IMR-90 (cell line): ENCODE results near the gene VPS54. TPM values are rescaled to one million over a fixed set of nuclear protein-coding genes. Genes with fewer than 3 reads are reported as not detected.
"Not testable (repeated sequence)": the region's sequence is repeated elsewhere in the genome, so short reads cannot be mapped to it uniquely, and the experiment has no call there.

Source experiments
- ATAC-seq: fragments of 200-7000 bp; cut with Tn5 transposase; 2 replicates; pipeline ENCODE4 v1.9.1; 2020; ENCODE audit warnings: low read depth, mild to moderate bottlenecking, moderate library complexity
- BruUV-seq: library from RNA; stranded (reverse); fragments of 400-500 nt; replicated peaks from 2 replicates; lab custom pipeline; 2021; lab: Mats Ljungman, UMichigan
- CTCF ChIA-PET: fragments of 300-600 bp; formaldehyde crosslinking; extraction: SDS; loops from one replicate; lab custom pipeline; 2021; ENCODE audit warnings: antibody characterized with exemption; lab: Yijun Ruan, JAX
- POLR2A ChIA-PET: fragments of 300-600 bp; sonication (Branson Sonifier 250); formaldehyde crosslinking; loops from one replicate; lab custom pipeline; 2022; ENCODE audit warnings: antibody characterized with exemption; ENCODE audit not compliant: unreplicated experiment; lab: Charles Lee
- DNase-seq: peaks from one replicate; pipeline ENCODE4 v3.0.0; 2013
- H2AFZ ChIP-seq: replicated peaks from 2 replicates; pipeline ENCODE3; 2013; ENCODE audit warnings: low read length, mild to moderate bottlenecking; ENCODE audit not compliant: poor library complexity
- H2AK5ac ChIP-seq: 2 replicates; pipeline ENCODE4 v1.6.1; 2013; ENCODE audit warnings: low read depth, low read length, inconsistent platforms
- H2AK9ac ChIP-seq: replicated peaks from 2 replicates; pipeline ENCODE3; 2013; ENCODE audit warnings: mild to moderate bottlenecking, low read depth, low read length, moderate library complexity; ENCODE audit not compliant: poor library complexity
- H2BK120ac ChIP-seq: 2 replicates; pipeline ENCODE4 v1.6.1; 2013; ENCODE audit warnings: low read depth, low read length, inconsistent platforms
- H2BK15ac ChIP-seq: 3 replicates; pipeline ENCODE4 v1.6.1; 2013; ENCODE audit warnings: low read depth, low read length, inconsistent platforms
- H2BK20ac ChIP-seq: 2 replicates; pipeline ENCODE4 v1.6.1; 2013; ENCODE audit warnings: low read depth, mild to moderate bottlenecking, inconsistent platforms, low read length, moderate library complexity
- H2BK5ac ChIP-seq: 2 replicates; pipeline ENCODE4 v1.6.1; 2013; ENCODE audit warnings: mild to moderate bottlenecking, low read depth, low read length, inconsistent platforms; ENCODE audit not compliant: poor library complexity, severe bottlenecking
- H3K14ac ChIP-seq: replicated peaks from 2 replicates; pipeline ENCODE4 v1.6.1; 2013; ENCODE audit warnings: low read depth, low read length, inconsistent platforms
- H3K18ac ChIP-seq: 2 replicates; pipeline ENCODE4 v1.6.1; 2013; ENCODE audit warnings: low read depth, low read length, control low read depth
- H3K23ac ChIP-seq: 2 replicates; pipeline ENCODE4 v1.6.1; 2013; ENCODE audit warnings: low read depth, low read length, inconsistent platforms
- H3K27ac ChIP-seq: 2 replicates; pipeline ENCODE4 v1.5.1; 2013; ENCODE audit warnings: mild to moderate bottlenecking, control low read depth, low read length; ENCODE audit not compliant: insufficient read depth
- H3K27me3 ChIP-seq: 2 replicates; pipeline ENCODE4 v1.6.1; 2013; ENCODE audit warnings: low read length; ENCODE audit not compliant: control insufficient read depth, insufficient read depth
- H3K36me3 ChIP-seq: 2 replicates; pipeline ENCODE4 v1.6.1; 2013; ENCODE audit warnings: low read length, mixed read lengths; ENCODE audit not compliant: control insufficient read depth, insufficient read depth
- H3K4ac ChIP-seq: 2 replicates; pipeline ENCODE4 v1.6.1; 2013; ENCODE audit warnings: low read depth, low read length, inconsistent platforms
- H3K4me1 ChIP-seq: 2 replicates; pipeline ENCODE4 v1.6.1; 2013; ENCODE audit warnings: low read length, mixed read lengths; ENCODE audit not compliant: control insufficient read depth, insufficient read depth
- H3K4me2 ChIP-seq: 2 replicates; pipeline ENCODE4 v1.6.1; 2013; ENCODE audit warnings: low read depth, mild to moderate bottlenecking, control low read depth, low read length, moderate library complexity
- H3K4me3 ChIP-seq: 2 replicates; pipeline ENCODE4 v1.5.1; 2013; ENCODE audit warnings: low read depth, mild to moderate bottlenecking, control low read depth, low read length, moderate library complexity; ENCODE audit not compliant: insufficient read depth
- H3K56ac ChIP-seq: 2 replicates; pipeline ENCODE4 v1.6.1; 2013; ENCODE audit warnings: low read length, inconsistent platforms; ENCODE audit not compliant: insufficient read depth; ENCODE audit errors: extremely low read depth
- H3K79me1 ChIP-seq, 2 experiments: 2 replicates each; pipeline ENCODE4 v1.6.1; 2013; ENCODE audit warnings: low read length in 2 of 2, inconsistent platforms in 1 of 2, low read depth in 1 of 2
- H3K9ac ChIP-seq: 2 replicates; pipeline ENCODE4 v1.6.1; 2013; ENCODE audit warnings: low read depth, low read length, control low read depth
- H3K9me1 ChIP-seq: 2 replicates; pipeline ENCODE4 v1.6.1; 2013; ENCODE audit warnings: low read length, inconsistent platforms; ENCODE audit not compliant: insufficient read depth
- H3K9me3 ChIP-seq: 2 replicates; pipeline ENCODE4 v1.6.1; 2013; ENCODE audit warnings: low read length; ENCODE audit not compliant: control insufficient read depth, insufficient read depth
- H4K20me1 ChIP-seq: 2 replicates; pipeline ENCODE4 v1.6.1; 2013; ENCODE audit warnings: low read length, inconsistent platforms; ENCODE audit not compliant: insufficient read depth
- H4K5ac ChIP-seq: 2 replicates; pipeline ENCODE4 v1.6.1; 2013; ENCODE audit warnings: mild to moderate bottlenecking, low read depth, low read length, control low read depth
- H4K8ac ChIP-seq, 2 experiments: 2 replicates each; pipeline ENCODE4 v1.6.1; 2013; ENCODE audit warnings: low read depth in 2 of 2, low read length in 2 of 2, control low read depth in 1 of 2, inconsistent platforms in 1 of 2
- H4K91ac ChIP-seq: 2 replicates; pipeline ENCODE4 v1.6.1; 2013; ENCODE audit warnings: low read depth, low read length, inconsistent platforms; ENCODE audit not compliant: insufficient read depth
- BHLHE40 ChIP-seq: fragments of 150-350 bp; IDR thresholded peaks from 2 replicates; pipeline ENCODE4 v1.6.1; 2016; ENCODE audit warnings: mild to moderate bottlenecking, low read depth, low read length
- MAFK ChIP-seq: IDR thresholded peaks from 2 replicates; pipeline ENCODE4 v1.6.1; 2012; ENCODE audit warnings: low read depth, low read length, improper control_type of control experiment
- MAZ ChIP-seq: IDR thresholded peaks from 2 replicates; pipeline ENCODE4 v1.6.1; 2012; ENCODE audit warnings: low read depth, mild to moderate bottlenecking, low read length, improper control_type of control experiment, moderate library complexity, borderline replicate concordance
- WGBS, 2 experiments: methylation state at CpG; one replicate each; pipeline versions ENCODE4 v1.1.5 to v1.1.7; 2013; ENCODE audit warnings: missing lambda C conversion rate in 2 of 2; ENCODE audit not compliant: insufficient read length in 1 of 2; ENCODE audit errors: extremely low coverage in 2 of 2; 5-methylcytosine and 5-hydroxymethylcytosine counted together
- dilution Hi-C: fragments of 300-500 bp; cut with HindIII; formaldehyde crosslinking; loops from one replicate; pipeline ENCODE4 v1.14.3; 2018; ENCODE audit warnings: low sequenced_read_pairs; ENCODE audit not compliant: unreplicated experiment
- in situ Hi-C: fragments of 300-500 bp; cut with MboI; formaldehyde crosslinking; loops from 3 replicates; pipeline ENCODE4 v1.14.3; 2019; ENCODE audit warnings: low sequenced_read_pairs, inconsistent platforms, mixed read lengths
- intact Hi-C: fragments of 100-400 bp; cut with micrococcal nuclease; formaldehyde crosslinking; loops from 2 replicates; pipeline ENCODE4 v1.10.0; 2022
- polyA plus RNA-seq, 3 experiments: library from polyadenylated mRNA; depleted of rRNA; stranded (reverse); fragments of >200 nt; gene quantifications; 2 replicates each; pipeline ENCODE4 v1.2.3, GENCODE V29; 2012; ENCODE audit warnings: low replicate concordance in 1 of 3
- total RNA-seq: library from RNA; depleted of rRNA; stranded (reverse); fragments of >200 nt; gene quantifications from 2 replicates; pipeline ENCODE4 v1.2.3, GENCODE V29; 2012

The VPS54 gene
- total and polyA plus RNA-seq, 2 of the 4 experiments (the other 2 are of a cell fraction) = 7.1 to 18.1 TPM

GRCh38 chr2:63849381-63850203 lies 169.6 kb downstream of the VPS54 start:
- WGBS, 2 experiments = no CpG with 5 or more reads among the region's 7 CpGs
- peak overlapping the region; percentile 46 for H2BK5ac ChIP-seq
- DNase-seq = no peak
- TF ChIP-seq BHLHE40 (no peak), MAZ (no peak), MAFK (no peak)
- peak overlapping the region in 1 of 2 experiments; percentile 41; a peak in 1 of 4 replicates for H4K8ac ChIP-seq
- peak overlapping the region; percentile 26; the same call in 1 of the 2 replicates for H3K27ac ChIP-seq
- peak overlapping the region; percentile 21 for H2BK120ac ChIP-seq
- in situ Hi-C loops (loop anchor here (10.0 kb wide), 2 partner anchors 155 to 245 kb away; no protein-coding TSS in a partner anchor), dilution Hi-C loops (loop anchor here (25.0 kb wide), 1 partner anchor 162 kb away; no protein-coding TSS in a partner anchor), intact Hi-C loops (no loop called here)
- no peak overlapping the region for H3K4me3 ChIP-seq
- H3K23ac ChIP-seq = peak overlapping the region; percentile 86
- peaks cover 14% of the 10 kb centered on the region for H3K4me1 ChIP-seq
- H3K56ac ChIP-seq = no peak overlapping the region
- peak overlapping the region; percentile 7; the same call in 1 of the 2 replicates for H3K18ac ChIP-seq
- peak overlapping the region; percentile 46; the same call in 1 of the 2 replicates for H3K4ac ChIP-seq
- peak; percentile 81 for ATAC-seq
- peaks cover 16 to 59% of the 10 kb centered on the region in 2 experiments for H3K79me1 ChIP-seq
- H3K36me3 ChIP-seq = no peaks in the 10 kb centered on the region
- no peak overlapping the region for H2AK9ac ChIP-seq
- H3K14ac ChIP-seq = peak overlapping the region; percentile 14; the same call in 1 of the 2 replicates
- peak overlapping the region; percentile 2; the same call in 1 of the 2 replicates for H2BK20ac ChIP-seq
- no peak overlapping the region for H2AFZ ChIP-seq
- no peaks in the 10 kb centered on the region for H3K9me3 ChIP-seq
- H4K91ac ChIP-seq = peak overlapping the region; percentile 3; the same call in 1 of the 2 replicates
- peak overlapping the region; percentile 29 for H3K9ac ChIP-seq
- H3K4me2 ChIP-seq = peak overlapping the region; percentile 71
- ChIA-PET POLR2A (no interaction called here), CTCF (interaction anchor here (0.8 kb wide), 1 partner anchor 183 kb away, joined by 3 read pairs; no protein-coding TSS in a partner anchor)
- H4K20me1 ChIP-seq = peaks cover 36% of the 10 kb centered on the region; the same call in 1 of the 2 replicates
- H4K5ac ChIP-seq = no peak overlapping the region
- H3K27me3 ChIP-seq = no peaks in the 10 kb centered on the region
- no peak overlapping the region for H2AK5ac ChIP-seq
- no TSS peak for BruUV-seq
- H2BK15ac ChIP-seq = no peak overlapping the region
- no peaks in the 10 kb centered on the region; the same call in 1 of the 2 replicates for H3K9me1 ChIP-seq

- H3K4me2 ChIP-seq, H3K14ac ChIP-seq, H4K5ac ChIP-seq, H2BK15ac ChIP-seq, H2BK20ac ChIP-seq, H3K9me3 ChIP-seq, H2BK120ac ChIP-seq, H3K18ac ChIP-seq, H4K8ac ChIP-seq, H3K56ac ChIP-seq, H3K4ac ChIP-seq, H3K4me1 ChIP-seq, POLR2A ChIA-PET, H3K36me3 ChIP-seq, intact Hi-C loops, H4K91ac ChIP-seq, BruUV-seq, ATAC-seq, H3K23ac ChIP-seq, H3K27me3 ChIP-seq, DNase-seq, H2AK9ac ChIP-seq, H2AFZ ChIP-seq, in situ Hi-C loops, H2AK5ac ChIP-seq, CTCF ChIA-PET, H3K9me1 ChIP-seq, H3K9ac ChIP-seq, dilution Hi-C loops, H3K27ac ChIP-seq, H3K4me3 ChIP-seq, H2BK5ac ChIP-seq: not testable (repeated sequence)
- Histone ChIP-seq H3K79me1 (peaks cover 15 to 61% of the 10 kb centered on the region in 2 experiments), H4K20me1 (peaks cover 35% of the 10 kb centered on the region; the same call in 1 of the 2 replicates)
- WGBS, 2 experiments = no CpG with 5 or more reads among the region's 4 CpGs
These were observed 171.7 kb downstream of the VPS54 start for GRCh38 chr2:63847571-63847970.
